GM19438 (cell line): ENCODE measurements around the gene SRD5A3.
A peak's percentile ranks its signal among the peaks of the same experiment; 100 is the strongest.
"Not testable (repeated sequence)": the region's sequence is repeated elsewhere in the genome, so short reads cannot be mapped to it uniquely, and the experiment has no call there.

ENCODE experiments used
- ATAC-seq: cut with Tn5 transposase; IDR thresholded peaks from one replicate; pipeline ENCODE4 v1.9.1; 2021; ENCODE audit warnings: low read depth; ENCODE audit not compliant: unreplicated experiment

Gene SRD5A3

DNA sequence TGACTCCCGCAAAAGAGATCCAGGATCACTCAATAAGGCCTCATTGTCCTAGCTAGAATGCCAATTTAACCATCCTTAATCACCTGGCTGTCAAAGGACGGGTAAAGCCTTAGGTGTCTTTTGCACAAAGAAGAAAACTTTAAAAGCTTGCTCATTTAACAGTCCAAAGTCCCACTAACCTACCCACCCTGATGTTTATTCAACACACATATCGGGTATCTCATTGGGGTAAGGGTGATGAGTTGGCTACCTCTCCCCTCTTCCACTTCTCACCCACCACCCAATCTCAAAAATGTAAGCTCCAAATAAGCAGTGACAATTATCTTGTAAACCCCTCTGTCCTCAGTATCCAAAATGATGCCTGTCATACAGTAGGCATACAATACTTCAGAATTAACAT, 988 bp upstream of the SRD5A3 start:
- no peak for ATAC-seq

- ATAC-seq, result no peak
These were observed 811 bp downstream of the SRD5A3 start for GRCh38 chr4:55346851-55347255.

- no peak for ATAC-seq
These were observed 1.7 kb downstream of the SRD5A3 start for GRCh38 chr4:55347610-55348228.

DNA sequence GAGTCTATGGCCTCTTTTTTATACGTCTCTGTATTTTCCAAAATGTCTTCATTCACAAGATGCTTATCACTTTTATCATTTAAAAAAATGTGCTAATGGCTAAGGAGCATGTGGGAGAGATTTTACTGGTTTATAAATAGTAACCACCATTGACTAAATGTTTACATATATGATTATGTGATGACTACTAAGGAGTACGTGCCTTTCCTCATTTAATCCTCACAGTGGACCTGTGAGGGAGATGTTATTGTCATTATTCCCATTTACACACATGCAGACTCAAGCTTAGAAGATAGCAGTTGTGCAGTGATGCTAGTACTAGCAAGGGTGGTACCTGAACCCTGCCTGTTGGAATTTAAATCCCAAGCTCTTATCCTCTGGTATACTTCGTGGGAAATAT, 2.4 kb downstream of the SRD5A3 start:
- no peak for ATAC-seq

DNA sequence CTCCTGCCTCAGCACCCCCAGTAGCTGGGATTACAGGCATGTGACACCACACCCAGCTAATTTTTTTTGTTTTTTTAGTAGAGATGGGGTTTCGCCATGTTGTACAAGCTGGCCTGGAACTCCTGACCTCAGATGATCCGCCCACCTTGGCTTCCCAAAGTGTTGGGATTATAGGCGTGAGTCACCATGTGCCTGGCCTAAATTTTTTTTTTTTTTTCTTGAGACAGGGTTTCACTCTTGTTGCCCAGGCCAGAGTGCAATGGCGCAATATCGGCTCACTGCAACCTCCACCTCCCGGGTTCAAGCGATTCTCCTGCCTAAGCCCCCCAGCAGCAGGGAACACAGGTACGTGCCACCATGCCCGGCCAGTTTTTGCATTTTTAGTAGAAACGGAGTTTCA, 4.8 kb downstream of the SRD5A3 start:
- ATAC-seq, result not testable (repeated sequence)

DNA sequence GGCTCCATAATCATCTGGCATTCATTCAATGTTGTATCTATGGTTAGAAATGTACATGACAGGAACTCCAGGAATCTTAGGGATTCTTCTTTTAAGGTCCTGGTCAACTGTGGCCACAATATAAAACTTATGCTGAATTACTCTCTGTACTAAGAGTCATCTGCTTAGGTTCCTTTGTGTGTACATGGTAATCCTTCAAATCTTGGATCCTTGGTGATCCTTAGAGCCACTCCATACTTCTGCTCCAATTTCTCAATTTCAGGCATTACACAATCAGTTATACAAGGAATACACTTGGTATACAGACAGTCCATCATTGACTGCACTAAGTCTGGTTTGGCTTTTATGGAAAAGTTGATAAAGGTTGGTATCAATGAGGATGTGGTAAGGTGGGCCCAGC, 5.8 kb downstream of the SRD5A3 start:
- no peak for ATAC-seq

GRCh38 chr4:55352726-55353125, 6.7 kb downstream of the SRD5A3 start:
- no peak for ATAC-seq

DNA sequence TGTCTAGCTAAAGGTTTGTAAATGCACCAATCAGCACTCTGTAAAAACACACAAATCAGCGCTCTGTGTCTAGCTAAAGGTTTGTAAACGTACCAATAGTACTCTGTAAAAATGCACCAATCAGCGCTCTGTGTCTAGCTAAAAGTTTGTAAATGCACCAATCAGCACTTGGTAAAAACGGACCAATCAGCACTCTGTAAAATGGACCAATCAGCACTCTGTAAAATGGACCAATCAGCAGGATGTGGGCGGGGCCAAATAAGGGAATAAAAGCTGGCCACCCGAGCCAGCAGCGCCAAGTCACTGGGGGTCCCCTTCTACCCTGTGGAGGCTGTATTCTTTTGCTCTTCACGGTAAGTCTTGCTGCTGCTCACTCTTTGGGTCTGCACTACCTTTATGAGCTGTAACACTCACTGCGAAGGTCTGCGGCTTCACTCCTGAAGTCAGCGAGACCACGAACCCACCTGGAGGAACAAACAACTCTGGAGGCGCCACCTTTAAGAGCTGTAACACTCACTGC, 7.2 kb downstream of the SRD5A3 start:
- ATAC-seq, result not testable (repeated sequence)

GRCh38 chr4:55354648-55355047, 8.6 kb downstream of the SRD5A3 start:
- ATAC-seq, result no peak

DNA sequence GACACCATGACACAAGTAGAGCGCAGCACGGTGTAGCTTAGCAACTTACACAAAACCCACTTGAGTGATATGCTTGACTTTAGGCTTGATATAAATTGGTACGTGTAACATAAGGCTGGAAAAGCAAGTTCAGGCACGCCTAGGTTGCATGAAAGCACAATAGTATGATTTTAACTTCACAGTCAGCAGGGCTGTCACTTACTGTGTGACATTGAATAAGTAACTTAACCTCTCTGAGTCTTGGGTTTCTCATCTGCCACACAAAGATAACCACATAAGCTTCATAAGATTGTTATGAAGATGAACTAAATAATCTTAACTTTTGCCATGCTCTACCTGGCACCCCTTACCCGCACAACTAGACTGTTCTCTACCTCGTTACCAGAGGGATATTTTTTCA, 9.5 kb downstream of the SRD5A3 start:
- ATAC-seq, result no peak

- no peak for ATAC-seq
These were observed 11.0 kb downstream of the SRD5A3 start for GRCh38 chr4:55356991-55357461.

GRCh38 chr4:55358246-55358645, 12.2 kb downstream of the SRD5A3 start:
- ATAC-seq, result no peak

DNA sequence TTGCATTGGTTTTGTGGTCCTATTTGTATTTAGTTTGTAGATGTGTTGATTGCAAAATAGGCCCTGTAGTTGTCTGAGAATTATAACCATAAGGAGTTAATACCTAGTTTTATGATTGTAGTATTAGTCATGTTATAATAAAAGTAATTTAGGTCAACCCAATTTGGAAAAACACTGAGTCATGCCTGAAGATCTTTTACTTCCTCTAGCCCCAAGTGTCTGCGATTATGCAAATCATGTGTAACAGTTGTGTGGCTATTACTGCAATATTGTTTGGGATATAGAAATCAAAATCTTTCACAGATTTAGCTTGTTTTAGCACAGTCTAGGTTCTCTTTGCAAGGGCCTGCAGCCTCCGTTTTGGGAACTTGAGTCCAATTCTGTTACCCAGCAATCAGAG, 12.6 kb downstream of the SRD5A3 start:
- ATAC-seq, result peak; percentile 62

DNA sequence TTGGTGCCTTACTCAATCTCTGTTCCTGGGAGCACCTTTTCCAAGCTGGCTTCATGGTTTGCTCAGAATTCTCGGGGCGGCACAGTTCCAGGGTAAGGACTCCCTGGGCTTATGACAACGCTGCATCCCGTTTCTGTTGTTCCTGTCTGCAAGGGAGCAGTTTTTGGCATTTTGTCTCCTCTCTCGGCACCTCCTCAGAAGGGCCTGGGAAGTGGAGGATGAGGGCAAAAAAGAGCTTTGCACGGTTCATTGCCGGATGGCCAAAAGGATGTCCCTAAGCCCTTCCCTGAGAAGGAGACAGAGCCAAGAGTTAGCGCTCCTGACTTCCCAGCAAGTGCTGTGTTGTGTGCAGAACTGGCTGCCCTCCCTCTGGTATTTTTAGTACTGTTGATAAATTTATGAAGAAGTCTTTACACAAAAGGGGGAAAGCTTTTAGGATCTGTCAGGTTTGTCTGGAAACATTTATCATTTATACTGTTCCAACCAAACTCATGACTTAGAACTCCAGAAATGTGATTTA, 13.4 kb downstream of the SRD5A3 start:
- no peak for ATAC-seq

GRCh38 chr4:55362938-55363337, 16.9 kb downstream of the SRD5A3 start:
- ATAC-seq, result not testable (repeated sequence)

DNA sequence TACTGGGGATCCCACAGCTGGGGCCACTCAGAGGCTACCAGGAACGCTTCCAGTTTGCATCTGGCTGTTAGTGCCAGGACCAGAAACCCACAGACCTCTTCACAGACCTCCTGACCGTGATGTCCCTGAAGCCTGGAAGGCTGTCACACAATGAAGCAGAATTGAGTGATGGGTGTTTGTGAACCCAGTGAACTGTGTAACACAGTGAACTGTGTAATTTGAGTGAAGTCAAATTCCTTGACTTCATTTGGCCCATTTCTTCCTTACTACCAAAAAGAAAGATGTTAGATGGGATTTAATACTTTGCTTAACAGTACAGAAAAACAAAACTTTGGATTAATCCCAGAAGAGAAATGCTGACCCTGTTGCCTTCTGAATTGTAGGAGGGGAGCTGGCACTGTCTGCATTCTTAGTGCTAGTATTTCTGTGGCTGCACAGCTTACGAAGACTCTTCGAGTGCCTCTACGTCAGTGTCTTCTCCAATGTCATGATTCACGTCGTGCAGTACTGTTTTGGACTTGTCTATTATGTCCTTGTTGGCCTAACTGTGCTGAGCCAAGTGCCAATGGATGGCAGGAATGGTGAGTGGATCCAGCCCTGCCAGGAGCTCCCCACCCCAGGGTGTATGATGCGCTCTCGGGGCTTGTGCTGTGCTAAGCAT, 17.8 kb downstream of the SRD5A3 start:
- ATAC-seq, result no peak

DNA sequence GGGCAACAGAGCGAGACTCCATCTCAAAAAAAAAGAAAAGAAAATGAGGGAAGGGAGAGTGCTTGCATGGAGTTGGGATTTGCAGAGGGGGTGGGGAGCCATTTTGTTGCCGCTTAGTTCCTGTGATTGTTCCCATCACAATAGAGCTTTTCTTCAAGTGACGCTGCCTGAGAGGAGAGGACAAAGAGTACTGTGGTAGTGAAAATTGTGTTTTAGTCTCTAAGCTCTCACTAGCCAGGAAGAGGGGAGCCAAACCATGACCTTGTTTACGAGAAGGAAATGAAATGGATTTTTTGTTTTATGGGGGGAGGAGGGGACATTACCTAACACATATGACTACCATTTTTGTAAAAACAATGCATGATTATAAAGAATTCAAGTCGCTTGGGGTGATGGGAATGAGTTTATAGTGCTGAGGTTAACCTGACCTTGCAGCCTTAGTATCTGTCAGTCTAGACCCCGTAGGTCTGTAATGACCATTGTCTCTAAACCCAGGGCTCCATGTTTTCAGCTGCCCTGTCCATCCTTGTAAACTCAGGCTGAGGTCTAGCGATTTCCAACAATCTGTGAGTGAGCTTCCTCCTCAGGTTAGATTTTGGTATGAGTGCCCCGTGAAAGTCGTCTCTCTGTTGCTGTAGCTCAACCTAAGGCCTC, 18.8 kb downstream of the SRD5A3 start:
- no peak for ATAC-seq

DNA sequence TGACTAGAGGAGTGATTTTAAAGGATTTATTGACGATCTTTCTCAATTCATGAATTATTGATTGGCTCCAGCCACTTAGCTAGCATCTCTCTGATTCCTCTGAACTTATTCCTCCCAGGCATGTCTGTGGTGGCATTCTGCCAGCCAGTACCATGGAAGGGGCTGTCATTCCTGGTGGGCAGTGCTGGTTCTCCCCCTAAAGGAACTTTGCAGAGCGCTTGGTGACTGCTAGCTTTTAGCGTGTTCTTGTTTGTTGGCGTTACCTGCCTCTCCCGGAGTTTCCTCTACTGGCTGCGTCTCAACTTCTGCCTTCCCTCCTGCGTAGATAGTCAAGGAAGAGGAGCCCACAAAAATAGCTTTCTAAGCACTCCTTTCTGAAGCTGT, 19.3 kb downstream of the SRD5A3 start:
- no peak for ATAC-seq

- ATAC-seq, result no peak
These were observed 20.6 kb downstream of the SRD5A3 start for GRCh38 chr4:55366621-55367020.

DNA sequence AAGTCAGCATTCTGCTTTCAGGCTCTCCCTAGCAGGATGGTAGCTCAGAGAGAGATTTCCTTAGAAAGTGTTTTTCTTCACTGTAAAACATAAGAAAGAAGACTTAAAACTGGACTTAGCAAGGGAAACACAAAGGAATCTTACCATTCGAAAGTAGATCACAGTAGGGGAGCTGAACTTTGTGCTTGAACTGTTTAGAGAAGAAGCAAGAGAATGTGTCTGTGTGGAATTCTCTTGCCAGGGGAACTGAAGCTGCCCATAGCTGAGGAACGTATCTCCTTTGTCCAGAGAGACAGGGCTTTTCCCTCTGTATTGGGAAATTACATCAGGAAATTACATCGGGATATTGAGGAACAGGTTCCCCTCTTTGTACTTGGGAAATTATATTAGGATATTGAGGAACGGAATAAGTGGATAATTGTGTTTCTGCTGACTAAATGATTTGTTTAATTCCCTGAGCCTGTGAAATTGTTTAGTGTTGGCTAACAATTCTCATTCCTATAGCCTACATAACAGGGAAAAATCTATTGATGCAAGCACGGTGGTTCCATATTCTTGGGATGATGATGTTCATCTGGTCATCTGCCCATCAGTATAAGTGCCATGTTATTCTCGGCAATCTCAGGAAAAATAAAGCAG, 21.2 kb downstream of the SRD5A3 start:
- ATAC-seq, result no peak

DNA sequence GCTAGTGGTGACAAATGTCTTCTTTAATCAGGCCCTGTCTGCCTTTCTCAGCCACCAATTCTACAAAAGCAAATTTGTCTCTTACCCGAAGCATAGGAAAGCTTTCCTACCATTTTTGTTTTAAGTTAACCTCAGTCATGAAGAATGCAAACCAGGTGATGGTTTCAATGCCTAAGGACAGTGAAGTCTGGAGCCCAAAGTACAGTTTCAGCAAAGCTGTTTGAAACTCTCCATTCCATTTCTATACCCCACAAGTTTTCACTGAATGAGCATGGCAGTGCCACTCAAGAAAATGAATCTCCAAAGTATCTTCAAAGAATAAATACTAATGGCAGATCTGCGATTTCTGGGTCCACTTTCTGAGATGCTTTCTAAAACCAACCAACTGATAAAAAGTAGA, 23.9 kb downstream of the SRD5A3 start:
- ATAC-seq, result no peak
